ENCODE measurements around the gene LALBA.
"Not testable (repeated sequence)": the region's sequence is repeated elsewhere in the genome, so short reads cannot be mapped to it uniquely, and the experiment has no call there.

Gene LALBA

DNA sequence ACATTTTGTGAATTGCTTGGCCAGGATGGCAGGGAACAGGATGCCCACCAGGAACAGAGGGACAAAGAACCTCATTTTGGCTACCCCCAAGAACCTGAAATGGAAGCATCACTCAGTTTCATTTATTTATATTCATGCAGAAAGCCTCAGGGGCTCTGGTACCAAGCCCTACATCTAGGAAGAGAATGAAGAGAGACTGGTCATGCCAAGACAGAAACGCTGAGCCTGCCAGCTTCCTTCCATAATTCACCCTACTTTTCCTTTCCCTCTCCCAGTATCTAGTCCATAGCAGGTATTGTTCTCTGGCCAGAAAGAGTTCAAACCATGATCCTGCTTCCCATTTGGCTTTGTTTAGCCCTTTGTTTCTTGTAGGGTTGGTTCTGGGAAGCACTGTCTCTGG is at the start of gene LALBA:
LALBA (minus strand) TSS at position 101 of the 400 bp plus-strand sequence; CDS start at position 75, 26 bp downstream.
- no peak for DNase-seq

DNA sequence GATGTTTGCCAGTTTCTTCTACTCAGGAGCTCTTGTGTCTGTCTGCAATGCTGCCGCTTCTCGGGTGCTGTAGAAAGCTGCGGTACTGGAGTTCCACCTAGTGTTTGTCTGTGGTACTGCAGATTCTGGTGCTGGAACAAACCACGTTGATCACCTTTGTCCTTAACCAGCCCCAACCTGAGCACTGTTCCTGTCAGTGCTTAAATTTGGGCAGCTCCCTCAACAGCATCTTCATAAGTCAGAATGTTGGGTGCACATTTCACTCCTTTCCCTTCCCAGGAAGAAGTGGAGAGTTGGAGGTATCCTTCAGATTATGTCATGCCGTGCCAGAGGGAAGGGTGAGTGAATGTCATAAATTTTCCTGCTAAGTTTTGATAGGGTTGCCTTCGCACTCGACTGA is 48.7 kb upstream of the LALBA start:
- DNase-seq: peak; percentile 62 to 77

DNA sequence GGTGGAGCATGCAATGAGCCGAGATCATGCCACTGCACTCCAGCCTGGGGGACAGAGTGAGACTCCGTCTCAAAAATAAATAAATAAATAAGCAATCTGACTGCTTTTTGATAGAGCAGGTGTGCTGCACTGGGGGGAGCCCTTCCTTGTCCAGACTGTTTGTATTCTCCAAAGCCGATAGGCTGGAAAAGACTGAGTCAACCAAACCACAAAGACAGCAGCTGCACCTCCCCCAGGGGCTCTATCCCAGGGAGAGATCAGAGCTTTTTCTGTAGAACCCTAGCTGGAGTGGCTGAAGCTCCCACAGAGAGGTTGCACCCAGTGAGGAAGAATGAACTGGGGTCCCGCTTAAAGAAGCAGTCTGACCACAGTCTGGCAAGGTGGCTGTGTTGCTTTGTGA is 45.8 kb upstream of the LALBA start:
- DNase-seq: no peak

DNA sequence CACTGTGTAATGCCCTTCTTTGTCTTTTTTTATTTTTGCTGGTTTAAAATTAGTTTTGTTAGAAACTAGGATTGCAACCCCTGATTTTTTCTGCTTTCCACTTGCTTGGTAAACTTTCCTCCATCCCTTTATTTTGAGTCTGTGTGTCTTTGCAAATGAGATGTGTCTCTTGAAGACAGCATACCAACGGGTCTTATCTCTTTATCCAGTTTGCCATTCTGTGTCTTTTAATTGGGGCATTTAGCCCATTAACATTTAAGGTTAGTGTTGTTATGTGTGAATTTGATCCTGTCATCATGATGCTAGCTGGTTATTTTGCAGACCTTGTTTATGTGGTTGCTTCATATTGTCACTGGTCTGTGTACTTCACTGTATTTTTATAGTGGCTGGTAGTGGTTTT is 43.5 kb upstream of the LALBA start:
- no peak for DNase-seq

DNA sequence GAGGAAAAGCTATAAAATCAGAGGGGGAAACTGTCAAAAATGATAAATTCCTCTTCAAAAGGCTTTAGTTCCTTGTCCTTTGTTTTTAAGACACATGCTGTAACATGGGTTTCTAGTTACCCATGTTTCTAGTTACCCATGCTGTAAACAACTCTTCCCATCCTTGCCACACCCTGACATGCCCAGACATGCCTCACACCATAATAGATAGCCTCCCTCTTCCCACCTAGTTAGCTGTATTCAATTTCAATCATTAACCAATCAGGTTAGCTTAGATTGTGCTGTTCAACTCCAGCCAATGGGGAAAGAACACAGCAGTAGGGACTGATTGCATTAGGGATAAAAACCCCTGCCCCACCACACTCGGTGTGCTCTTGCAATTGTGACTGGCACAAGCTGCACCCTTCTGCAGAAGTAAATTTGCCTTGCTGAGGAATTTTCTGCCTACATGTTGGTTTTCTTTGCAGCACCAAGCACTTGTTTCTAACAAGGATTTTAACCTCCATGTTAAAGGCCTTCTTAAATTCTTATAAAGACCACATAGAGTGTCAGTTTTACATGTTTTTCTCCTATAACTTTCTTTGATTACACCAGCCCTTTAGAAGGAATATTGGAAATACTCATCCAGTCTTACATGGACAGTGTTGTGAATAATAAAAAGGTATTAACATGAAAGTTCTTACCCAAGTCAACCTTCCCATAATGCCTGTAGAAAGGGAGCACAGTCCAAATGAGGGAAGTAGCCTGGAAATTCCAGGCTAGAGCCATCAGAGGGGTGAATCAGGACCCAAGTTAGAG is 32.5 kb upstream of the LALBA start:
- DNase-seq: no peak

DNA sequence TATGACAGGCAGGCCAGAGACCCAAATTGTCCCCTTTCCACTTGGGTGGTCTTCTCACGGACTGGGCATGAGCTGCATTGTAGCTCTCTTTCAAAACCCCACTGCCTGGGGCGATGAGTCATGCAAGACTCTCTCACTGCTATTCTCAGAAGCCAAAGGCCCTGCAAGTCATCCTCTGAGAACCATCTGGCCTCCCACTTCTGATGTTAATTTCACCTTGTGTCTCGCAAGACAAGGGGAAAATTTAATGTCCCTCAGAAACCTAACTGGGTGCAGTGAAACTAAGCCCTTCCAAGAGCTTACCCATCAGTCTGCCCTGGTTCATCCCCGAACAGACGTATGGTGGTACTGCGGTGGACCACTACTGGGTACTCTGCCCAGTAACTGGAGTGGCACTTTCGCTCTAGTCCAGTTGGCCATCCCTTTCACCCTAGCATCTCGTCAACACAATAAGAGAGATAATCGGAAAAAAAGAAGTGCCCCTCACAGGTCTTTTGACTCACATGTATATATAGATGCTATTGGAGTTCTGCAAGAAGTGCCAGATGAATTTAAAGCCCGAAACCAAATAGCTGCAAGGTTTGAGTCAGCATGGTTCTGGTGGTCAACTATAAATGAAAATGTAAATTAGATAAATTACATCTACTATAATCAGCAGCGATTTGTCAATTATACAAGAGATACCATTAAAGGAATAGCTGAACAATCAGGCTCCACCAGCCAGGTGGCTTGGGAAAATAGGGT is 31.3 kb upstream of the LALBA start:
- DNase-seq: no peak

DNA sequence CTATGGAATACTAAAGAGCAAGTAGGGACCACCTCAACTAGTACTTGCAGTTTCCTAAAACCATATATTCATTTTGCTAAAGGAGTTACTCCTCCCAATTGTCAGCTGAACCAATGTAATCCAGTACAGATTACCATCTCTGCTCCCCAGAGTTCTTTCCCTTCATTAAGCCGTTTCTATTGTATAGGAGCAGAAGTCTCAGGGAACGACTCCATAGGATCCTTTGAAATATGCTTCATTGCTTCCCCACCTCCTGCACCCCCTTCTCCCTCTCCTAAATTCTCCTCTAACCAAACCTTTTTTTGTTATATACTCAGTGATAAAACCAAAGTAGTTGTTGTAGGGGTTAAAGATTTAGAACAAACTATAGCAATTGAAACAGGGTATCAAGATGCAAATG is 30.7 kb upstream of the LALBA start:
- no peak for DNase-seq

DNA sequence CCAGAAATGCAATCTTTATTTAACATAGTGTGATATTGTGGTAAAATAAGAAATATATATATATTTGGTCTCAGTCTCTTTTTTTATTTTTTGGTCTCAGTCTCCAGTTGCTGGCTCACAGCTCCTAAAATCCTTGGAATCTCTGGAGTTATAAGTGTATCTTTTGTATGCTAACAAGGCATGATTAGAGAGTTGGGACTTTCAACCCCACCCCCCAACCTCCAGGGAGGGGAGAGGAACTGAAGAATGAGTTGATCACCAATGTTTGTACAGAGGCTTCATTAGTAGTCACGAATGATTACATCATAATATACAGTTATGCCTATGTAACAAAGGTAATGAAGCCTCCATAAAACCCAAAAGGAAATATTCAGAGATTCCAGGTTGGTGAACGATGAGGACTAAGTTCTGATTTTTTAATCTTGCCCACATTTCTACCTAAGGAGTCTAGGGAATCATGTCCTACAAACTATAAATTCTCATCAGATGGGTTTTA is 22.8 kb upstream of the LALBA start:
- no peak for DNase-seq

DNA sequence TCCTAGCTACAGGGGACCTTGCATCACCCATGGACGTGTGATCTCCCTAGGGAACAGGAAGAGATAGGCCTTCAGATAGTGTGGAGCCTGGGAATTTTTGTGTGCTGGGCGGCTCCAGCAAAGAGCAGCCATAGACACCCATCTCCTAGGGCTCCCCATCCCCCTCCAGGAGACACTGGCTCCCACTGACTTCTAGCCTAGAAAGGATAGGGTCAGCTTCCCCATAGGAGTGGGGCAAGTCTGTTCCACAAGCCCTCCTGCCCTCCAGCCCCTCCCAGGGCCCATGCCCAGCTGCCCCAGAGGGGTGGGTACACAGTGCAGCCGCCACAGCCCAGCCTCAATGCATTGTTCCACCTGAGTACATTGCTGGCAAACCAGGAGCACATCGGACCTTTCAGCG is 16.5 kb upstream of the LALBA start:
- DNase-seq: no peak

DNA sequence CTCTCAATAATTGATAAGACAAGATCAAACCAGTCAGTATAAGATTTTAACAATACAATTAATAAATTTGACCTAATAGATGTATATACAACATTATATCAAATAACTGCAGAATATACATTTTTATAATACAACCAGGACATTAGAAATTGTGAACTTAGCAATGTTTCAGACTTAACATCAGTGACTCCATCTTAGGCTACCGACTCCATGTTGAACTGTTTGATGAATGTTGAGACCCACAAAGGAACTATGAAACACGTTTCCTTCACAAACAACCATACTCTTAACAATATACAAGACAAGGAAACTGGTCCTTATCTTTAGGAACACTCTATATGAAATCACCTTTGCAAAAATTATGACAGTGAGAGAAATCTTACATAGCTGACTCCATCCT is 13.9 kb upstream of the LALBA start:
- DNase-seq: no peak

DNA sequence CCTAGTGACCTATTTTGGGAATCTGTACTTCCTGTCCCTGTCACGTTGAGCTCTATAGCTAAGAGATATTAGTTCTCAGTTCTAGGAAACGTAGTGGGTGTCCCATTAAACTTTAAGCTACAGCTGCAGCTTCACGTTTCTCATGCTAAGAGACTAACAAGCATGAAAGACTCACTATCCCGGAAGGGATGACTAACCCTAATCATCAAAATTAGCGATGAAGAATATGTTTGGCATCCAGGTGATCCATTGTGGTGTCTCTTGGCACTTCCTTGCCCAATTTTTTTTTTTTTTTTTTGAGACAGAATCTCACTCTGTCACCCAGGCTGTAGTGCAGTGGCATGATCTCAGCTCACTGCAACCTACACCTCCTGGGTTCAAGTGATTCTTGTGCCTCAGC is 11.0 kb upstream of the LALBA start:
- DNase-seq: no peak

DNA sequence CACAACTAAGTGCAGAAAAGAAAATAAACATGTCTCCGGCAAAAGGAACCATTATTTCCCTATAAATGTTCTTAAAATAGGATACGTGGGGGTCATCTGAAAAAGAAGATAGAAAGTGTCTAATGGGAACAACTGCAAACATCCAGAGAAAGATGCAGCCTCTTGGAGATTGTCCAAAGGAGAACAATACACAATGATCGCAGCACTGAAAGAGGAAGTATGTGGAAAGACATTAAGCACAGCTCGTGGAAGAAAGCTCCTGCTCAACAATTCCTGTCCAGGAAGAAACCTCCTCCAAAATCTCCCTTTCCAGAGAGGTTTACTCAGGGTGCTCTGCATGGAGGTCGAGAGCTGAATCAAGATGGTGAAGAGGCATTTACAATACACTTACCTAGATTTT is 2.5 kb upstream of the LALBA start:
- no peak for DNase-seq

DNA sequence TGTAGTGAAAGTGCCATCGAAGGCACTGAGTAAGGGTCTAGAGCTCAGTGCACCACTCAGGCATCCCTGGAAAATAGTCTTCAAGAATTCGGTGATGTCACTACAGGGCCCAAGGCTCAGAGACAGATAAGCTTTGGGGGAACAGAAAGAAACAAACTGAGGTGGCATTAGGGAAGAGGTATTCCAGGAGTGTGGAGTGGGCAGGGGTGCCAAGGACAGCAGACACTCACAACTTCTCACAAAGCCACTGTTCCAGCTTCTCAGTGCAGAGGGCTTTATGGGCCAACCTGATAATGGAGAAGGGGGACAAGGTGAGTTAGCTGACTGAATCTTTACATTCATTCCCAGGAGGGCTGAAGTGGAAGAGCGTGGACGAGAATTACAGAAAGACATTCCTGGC is 2.1 kb downstream of the LALBA start:
- no peak for DNase-seq

DNA sequence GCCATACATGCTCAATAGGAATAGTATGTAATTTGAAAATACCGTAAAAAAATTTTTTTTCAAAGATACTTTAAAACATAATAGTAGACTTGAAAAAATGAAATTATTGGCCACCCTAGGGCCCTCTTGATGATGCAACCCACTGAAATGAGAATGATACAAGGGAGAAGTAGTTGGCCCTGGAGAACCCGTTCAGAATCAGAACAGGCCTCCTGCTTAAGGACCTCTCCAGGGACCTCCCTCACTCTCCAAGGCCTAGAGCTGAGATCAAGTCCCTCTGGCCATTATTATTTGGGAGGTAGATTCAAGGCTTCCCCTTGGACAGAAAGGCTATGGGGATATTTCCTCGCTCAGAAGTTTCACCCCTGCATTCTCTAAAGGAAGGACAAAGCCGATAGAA is 11.9 kb downstream of the LALBA start:
- no peak for DNase-seq

DNA sequence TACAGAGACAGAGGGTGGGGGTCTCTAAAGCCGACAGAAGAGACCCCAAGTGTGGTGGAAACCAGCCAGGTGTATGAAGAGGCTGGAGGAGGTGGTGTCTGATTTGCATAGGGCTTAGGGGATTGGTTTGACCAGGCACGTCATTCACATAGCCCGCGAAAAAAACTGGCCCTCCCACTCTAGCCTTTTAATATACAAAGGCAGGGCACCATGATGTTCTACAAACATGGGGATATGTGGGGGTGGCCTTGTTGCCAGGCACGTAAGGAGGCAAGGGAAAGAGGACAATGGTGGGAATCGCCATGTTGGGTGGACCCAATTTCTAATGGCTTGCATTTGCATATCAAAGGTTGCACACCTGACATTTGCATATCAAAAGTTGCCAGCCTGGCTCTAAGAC is 13.2 kb downstream of the LALBA start:
- no peak for DNase-seq

DNA sequence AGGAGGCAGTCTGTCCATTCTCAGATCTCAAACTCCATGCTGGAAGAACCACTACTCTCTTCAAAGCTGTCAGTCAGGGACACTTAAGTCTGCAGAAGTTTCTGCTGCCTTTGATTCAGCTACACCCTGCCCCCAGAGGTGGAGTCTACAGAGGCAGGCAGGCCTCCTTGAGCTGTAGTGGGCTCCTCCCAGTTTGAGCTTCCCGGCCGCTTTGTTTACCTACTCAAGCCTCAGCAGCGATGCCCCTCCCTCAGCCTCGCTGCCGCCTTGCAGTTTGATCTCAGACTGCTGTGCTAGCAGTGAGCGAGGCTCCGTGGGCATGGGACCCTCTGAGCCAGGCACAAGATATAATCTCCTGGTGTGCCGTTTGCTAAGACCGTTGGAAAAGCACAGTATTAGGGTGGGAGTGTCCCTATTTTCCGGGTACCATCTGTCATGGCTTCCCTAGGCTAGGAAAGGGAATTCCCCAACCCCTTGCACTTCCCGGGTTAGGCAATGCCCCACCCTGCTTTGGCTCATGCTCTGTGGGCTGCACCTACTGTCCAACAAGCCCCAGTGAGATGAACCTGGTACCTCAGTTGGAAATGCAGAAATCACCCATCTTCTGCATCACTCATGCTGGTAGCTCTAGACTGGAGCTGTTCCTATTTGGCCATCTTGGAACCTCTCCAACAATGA is 16.0 kb downstream of the LALBA start:
- peak in 1 of 2 donors; percentile 20 for DNase-seq

DNA sequence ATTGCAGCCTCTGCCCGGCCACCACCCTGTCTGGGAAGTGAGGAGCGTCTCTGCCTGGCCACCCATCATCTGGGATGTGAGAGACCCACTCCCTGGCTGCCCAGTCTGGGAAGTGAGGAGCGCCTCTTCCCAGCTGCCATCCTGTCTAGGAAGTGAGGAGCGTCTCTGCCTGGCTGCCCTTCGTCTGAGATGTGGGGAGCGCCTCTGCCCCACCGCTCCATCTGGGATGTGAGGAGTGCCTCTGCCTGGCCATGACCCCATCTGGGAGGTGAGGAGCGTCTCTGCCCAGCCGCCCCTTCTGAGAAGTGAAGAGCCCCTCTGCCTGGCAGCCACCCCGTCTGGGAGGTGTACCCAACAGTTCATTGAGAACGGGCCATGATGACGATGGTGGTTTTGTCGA is 18.2 kb downstream of the LALBA start:
- not testable (repeated sequence) for DNase-seq

DNA sequence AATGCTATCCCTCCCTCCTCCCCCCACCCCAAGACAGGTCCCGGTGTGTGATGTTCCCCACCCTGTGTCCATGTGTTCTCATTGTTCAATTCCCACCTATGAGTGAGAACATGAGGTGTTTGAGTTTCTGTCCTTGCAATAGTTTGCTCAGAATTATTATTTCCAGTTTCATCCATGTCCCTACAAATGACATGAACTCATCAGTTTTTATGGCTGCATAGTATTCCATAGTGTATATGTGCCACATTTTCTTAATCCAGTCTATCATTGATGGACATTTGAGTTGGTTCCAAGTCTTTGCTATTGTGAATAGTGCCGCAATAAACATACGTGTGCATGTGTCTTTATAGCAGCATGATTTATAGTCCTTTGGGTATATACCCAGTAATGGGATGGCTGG is 22.8 kb downstream of the LALBA start:
- DNase-seq: not testable (repeated sequence)

DNA sequence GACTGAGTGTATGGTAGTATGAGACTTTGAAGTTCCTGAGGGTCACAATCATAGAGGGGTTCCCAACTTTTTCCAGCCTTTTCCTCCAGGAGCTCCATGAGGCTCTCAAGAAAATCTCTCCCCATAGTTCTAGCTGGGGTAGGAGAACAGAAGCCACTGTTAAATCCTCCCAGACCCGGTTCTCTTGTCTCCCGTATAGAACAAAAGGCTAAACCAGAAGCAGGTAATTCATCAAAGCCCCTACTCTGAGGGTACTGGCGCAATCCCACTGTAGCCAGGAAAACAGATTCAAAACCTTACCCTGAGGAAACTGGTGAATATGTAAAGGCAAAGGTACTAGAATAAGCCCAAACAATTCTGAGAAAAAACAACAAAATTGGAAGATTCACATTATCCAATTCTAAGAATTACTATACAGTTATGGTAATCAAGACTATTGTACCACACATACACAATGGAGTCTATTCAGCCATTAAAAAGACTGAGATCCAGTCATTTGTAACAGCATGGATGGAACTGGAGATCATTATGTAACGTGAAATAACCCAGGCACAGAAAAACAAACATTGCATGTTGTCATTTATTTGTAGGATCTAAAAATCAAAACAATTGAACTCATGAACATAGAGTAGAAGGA is 23.9 kb downstream of the LALBA start:
- DNase-seq: no peak

DNA sequence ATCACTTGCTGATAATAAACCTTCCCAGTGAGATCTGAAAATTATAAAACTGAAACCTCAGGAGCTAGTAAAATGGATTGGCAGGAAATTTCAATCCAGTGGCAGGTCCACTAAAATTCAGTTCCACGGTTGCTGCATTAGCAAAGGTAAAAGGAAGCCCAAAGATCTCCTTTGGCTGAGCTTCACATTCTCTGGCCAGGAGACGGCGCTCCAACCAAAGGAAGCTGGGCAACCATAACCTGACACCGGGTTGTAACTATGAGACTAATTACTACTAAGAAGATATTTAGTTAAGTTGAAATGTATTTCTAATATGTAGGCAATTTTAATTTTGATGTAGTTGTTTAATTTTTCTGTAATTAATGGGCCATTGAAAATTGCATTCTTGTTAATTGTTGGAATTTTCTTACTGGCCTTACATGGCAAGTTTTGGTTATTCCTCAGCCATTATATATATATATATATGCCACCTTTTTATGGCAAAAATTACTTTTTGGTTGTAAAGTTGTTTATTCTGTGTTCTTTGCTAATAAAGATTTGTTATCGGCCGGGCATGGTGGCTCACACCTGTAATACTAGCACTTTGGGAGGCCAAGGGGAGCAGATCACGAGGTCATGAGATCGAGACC is 27.4 kb downstream of the LALBA start:
- DNase-seq: peak; percentile 15 to 49

DNA sequence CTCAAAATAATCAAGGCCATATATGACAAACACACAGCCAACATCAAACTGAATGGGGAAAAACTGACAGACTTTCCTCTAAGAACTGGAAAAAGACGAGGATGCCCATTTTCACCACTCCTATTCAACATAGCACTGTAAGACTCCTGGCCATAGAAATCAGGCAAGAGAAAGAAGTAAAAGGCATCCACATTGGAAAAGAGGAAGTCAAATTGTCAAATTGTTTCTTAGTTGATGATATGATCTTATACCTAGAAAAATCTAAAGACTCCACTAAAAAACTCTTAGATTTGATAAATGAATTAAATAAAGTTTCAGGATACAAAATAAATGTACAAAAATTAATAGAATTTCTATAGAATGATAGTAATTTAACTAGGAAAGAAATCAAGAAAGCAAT is 33.2 kb downstream of the LALBA start:
- DNase-seq: no peak

DNA sequence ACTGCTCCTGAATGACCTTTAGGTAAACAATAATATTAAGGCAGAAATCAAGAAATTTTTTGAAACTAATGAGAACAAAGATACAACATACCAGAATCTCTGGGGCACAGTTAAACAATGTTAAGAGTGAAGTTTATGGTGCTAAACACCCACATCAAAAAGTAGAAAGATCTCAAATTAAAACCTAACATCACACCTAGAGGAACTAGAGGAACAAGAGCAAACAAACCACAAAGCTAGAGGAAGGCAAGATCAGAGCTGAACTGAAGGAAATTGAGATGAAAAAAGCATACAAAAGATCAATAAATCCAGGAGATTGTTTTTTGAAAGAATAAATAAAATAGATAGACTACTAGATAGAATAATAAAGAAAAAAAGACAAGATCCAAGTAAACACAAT is 37.2 kb downstream of the LALBA start:
- no peak for DNase-seq

Measured in CD4-positive, alpha-beta T cell treated with Interleukin-1 beta for 1 hour (primary cell).